Choroid plexus epithelial cell (primary cell): Measurements from ENCODE around the gene ACSL1.

Source experiments
- DNase-seq: peaks from one replicate; pipeline ENCODE4 v3.0.0-alpha.2; 2010; ENCODE audit warnings: low read depth
- H3K4me3 ChIP-seq: 2 replicates; pipeline ENCODE4 v1.5.1; 2011; ENCODE audit warnings: low read depth, mild to moderate bottlenecking, control low read depth, low read length, moderate library complexity
- TF ChIP-seq, protein P1 (sequence below): conservative IDR thresholded peaks from 2 replicates; pipeline ENCODE4 v1.5.1; 2011; ENCODE audit warnings: low read depth, mild to moderate bottlenecking, control low read depth, inconsistent platforms, low read length, moderate library complexity

Gene ACSL1, protein sequence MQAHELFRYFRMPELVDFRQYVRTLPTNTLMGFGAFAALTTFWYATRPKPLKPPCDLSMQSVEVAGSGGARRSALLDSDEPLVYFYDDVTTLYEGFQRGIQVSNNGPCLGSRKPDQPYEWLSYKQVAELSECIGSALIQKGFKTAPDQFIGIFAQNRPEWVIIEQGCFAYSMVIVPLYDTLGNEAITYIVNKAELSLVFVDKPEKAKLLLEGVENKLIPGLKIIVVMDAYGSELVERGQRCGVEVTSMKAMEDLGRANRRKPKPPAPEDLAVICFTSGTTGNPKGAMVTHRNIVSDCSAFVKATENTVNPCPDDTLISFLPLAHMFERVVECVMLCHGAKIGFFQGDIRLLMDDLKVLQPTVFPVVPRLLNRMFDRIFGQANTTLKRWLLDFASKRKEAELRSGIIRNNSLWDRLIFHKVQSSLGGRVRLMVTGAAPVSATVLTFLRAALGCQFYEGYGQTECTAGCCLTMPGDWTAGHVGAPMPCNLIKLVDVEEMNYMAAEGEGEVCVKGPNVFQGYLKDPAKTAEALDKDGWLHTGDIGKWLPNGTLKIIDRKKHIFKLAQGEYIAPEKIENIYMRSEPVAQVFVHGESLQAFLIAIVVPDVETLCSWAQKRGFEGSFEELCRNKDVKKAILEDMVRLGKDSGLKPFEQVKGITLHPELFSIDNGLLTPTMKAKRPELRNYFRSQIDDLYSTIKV

DNA sequence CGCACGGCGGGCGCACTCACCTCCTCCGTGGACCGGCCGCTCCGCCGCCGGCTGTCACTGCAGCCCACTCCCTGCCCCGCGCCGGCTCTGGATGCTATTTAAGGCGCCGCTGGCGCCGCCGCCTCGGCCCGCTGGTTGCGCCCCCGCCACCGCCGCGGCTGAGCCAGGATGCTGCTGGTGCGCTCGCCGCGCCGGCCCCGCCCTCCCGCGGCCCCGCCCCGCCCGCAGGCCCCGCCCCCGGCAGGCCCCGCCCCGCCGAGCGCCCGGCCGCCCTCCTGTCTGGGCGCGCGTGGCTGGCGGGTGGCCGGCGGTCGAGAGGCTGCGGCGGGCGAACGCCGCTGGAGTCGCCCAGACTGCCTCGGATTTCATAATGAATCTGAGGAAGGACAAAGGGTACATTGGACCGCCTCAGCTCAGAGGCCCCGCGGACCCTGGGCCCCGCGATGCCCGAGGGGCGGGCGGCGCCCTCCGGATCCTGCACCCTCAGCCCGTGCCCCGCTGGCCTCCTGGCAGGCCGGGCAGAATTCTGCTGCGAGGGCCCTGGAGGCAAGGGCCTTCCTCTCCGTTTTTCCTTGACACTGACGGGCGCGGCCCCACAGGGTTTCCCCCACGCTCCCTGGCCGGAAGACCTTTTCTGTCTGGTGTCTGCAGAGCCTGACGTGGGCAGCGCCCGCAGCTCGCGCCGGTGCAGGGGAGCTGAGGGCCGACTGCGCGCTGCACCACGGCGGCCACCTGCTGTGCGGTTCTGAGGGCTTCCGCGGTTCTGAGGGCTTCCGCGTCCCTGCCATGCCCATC, at the start of gene ACSL1:
Gene ACSL1 (minus strand): TSS at position 73 of the 795 bp plus-strand sequence. CDS start 22,454 bp downstream, outside the sequence.
- TF ChIP-seq, protein P1, sequence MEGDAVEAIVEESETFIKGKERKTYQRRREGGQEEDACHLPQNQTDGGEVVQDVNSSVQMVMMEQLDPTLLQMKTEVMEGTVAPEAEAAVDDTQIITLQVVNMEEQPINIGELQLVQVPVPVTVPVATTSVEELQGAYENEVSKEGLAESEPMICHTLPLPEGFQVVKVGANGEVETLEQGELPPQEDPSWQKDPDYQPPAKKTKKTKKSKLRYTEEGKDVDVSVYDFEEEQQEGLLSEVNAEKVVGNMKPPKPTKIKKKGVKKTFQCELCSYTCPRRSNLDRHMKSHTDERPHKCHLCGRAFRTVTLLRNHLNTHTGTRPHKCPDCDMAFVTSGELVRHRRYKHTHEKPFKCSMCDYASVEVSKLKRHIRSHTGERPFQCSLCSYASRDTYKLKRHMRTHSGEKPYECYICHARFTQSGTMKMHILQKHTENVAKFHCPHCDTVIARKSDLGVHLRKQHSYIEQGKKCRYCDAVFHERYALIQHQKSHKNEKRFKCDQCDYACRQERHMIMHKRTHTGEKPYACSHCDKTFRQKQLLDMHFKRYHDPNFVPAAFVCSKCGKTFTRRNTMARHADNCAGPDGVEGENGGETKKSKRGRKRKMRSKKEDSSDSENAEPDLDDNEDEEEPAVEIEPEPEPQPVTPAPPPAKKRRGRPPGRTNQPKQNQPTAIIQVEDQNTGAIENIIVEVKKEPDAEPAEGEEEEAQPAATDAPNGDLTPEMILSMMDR: no peak
- DNase-seq: peak; percentile 71
- H3K4me3 ChIP-seq: peak within 1 kb of the TSS; percentile 71

DNA sequence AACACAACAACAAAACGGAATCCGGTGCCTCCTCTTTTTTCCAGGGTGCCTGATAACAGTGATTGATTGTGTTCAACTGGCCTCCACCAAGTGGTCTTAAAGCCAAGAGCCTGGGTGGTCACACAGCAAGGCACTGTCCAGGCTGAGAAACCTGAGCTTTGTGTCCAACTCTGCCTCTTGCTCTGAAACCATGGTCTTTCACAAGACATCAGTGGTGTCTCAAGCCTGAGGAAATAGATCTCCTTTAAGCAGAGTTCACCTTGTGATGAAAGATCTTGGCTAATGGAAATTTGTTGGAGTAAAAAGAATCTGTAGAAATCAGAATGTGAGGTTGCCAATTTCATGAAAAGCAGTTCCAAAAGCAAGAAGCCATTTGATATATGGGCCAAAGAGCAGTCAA, 47.3 kb upstream of the ACSL1 start:
- no peak for DNase-seq
- H3K4me3 ChIP-seq: no peak overlapping the region
- TF ChIP-seq, protein P1: no peak

DNA sequence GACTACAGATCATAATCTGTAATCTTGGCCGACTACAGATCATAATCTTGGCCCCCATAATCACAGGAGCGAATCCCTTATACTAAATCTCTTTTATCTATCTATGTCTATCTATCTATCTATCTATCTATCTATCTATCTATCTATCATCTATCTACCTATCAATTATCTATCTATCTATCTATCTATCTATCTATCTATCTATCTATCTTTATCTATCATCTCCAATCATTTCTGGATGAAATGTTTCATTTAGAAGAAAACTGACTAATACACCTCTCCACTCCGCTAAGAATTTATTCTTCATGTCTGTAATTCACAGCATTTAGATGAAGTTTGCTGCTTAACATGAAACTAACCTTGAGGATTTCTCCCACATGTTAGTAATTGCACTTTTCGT, 45.0 kb upstream of the ACSL1 start:
- TF ChIP-seq, protein P1: no peak
- no peak overlapping the region for H3K4me3 ChIP-seq
- DNase-seq: no peak

DNA sequence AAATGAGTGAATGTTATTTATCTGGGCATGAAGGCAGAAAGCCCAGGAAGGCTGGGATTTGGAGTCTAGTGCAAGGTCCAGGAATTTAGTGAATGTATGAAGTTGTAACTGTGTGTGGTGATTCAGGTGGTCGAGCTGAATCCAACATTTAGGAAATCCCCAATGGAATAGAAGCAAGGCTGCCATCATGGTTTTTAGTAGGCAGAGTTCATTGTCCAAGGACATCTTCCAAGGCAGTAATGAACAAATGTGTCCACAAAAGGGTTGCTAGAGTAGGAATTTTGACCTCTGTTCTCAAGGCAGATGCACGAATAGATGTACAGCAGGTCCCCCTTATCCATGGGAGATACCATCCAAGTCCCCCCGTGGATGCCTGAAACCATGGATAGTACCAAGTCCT, 42.9 kb upstream of the ACSL1 start:
- no peak overlapping the region for H3K4me3 ChIP-seq
- no peak for DNase-seq
- TF ChIP-seq, protein P1: no peak

DNA sequence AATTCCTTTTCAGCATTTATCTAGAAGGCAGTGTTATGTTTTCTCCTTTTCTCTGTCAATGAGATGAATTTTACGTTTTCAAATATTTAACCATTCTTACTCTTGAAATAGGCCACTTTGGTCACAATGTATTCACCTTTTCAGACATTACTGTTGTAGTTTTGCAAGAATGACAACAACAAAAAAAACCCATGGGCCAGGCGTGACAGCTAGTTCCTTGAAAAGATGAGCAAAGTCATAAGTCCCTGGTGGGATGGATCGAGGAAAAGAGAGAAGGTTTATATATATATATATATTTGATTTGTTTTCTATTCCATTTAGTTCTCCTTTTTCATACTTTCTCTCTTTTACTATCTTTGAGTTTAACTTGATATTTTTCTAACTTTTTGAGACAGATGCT, 38.1 kb upstream of the ACSL1 start:
- no peak overlapping the region for H3K4me3 ChIP-seq
- TF ChIP-seq, protein P1: no peak
- no peak for DNase-seq

DNA sequence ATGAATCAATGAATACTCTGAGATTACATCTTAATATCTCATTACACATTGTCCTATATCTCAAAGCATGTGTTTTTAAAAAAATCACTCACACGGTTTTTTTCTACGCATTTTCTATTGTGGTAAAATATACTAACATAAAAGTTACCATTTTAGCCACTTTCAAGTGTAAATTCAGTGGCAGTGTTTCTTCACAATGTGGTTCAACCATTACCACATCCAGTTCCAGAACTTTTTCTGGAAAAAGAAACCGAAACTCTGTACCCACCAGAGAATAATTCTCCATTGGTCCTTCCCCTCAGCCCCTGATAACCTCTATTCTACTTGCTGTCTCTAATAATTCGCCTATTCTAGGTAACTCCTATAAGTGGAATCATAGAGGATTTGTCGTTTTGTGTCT, 35.3 kb upstream of the ACSL1 start:
- DNase-seq: no peak
- no peak overlapping the region for H3K4me3 ChIP-seq
- TF ChIP-seq, protein P1: no peak
